ENCODE results near the gene LRRC51. TPM values are rescaled to one million over a fixed set of nuclear protein-coding genes. Genes with fewer than 3 reads are reported as not detected.

Gene LRRC51
- total and polyA plus RNA-seq, 2 of the 8 experiments (the other 6 are each of a cell fraction or from before 2014, with no cell fraction given), result 7.7 to 7.9 TPM

GRCh38 chr11:72080326-72081183, at the start of gene LRRC51, which contains the start of gene NUMA1 (continued):
- TF ChIP-seq CTCF (IDR thresholded peaks at IDR 0.05; ENCODE audit: control extremely low read depth in 1 of 3, insufficient read depth in 1 of 3, low read depth in 1 of 3, low read length in 3 of 3) (no peak), KDM4A (IDR thresholded peaks at IDR 0.05; ENCODE audit: low read depth, low read length, severe bottlenecking) (no peak), FOSL1 (IDR thresholded peaks at IDR 0.05; ENCODE audit: insufficient read depth, low read depth, low read length) (no peak), SP2 (IDR thresholded peaks at IDR 0.05; ENCODE audit: low read length) (no peak), TEAD4 (IDR thresholded peaks at IDR 0.05; ENCODE audit: low read depth, low read length) (no peak), POU5F1 (IDR thresholded peaks at IDR 0.05; ENCODE audit: low read depth, low read length) (no peak), RBBP5 (IDR thresholded peaks at IDR 0.05; ENCODE audit: borderline replicate concordance, low read depth, low read length) (no peak; the same call in 1 of the 2 replicates), NRF1 (IDR thresholded peaks at IDR 0.05; ENCODE audit: low read depth, low read length) (no peak), TCF12 (IDR thresholded peaks at IDR 0.05; ENCODE audit: low read depth, low read length) (no peak), YY1 (IDR thresholded peaks at IDR 0.05; ENCODE audit: low read depth, low read length) (peak; percentile 91), SUZ12 (IDR thresholded peaks at IDR 0.05; ENCODE audit: low read length) (no peak), TAF7 (optimal IDR thresholded peaks at IDR 0.05; ENCODE audit: borderline replicate concordance, low read depth, low read length) (peak; percentile 91), JUN (IDR thresholded peaks at IDR 0.05; ENCODE audit: low read depth, low read length) (no peak), BACH1 (IDR thresholded peaks at IDR 0.05; ENCODE audit: low read length) (no peak), POLR2A (IDR thresholded peaks at IDR 0.05; ENCODE audit: control extremely low read depth in 1 of 2, low read depth in 2 of 2, low read length in 2 of 2) (peak in 1 of 2 experiments; percentile 74; a peak in 1 of 3 replicates), SIX5 (IDR thresholded peaks at IDR 0.05; ENCODE audit: low read depth, low read length) (peak; percentile 74), SIN3A (conservative IDR thresholded peaks at IDR 0.05 in 1 of 2, IDR thresholded peaks at IDR 0.05 in 1 of 2; ENCODE audit: low read depth in 1 of 2, low read length in 2 of 2) (peak in 1 of 2 experiments; percentile 91; a peak in 2 of 4 replicates), SRF (IDR thresholded peaks at IDR 0.05; ENCODE audit: low read depth, low read length) (no peak), KDM1A (IDR thresholded peaks at IDR 0.05; ENCODE audit: borderline replicate concordance, low read length) (no peak), RXRA (IDR thresholded peaks at IDR 0.05; ENCODE audit: insufficient read depth, low read depth, low read length) (no peak), ASH2L (IDR thresholded peaks at IDR 0.05; ENCODE audit: low read length) (peak; percentile 60)
- TF ChIP-seq, protein P1, sequence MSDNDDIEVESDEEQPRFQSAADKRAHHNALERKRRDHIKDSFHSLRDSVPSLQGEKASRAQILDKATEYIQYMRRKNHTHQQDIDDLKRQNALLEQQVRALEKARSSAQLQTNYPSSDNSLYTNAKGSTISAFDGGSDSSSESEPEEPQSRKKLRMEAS (IDR thresholded peaks at IDR 0.05), result peak; percentile 7; the same call in 1 of the 2 replicates
